ENCODE results near the gene SYVN1.

SYVN1 gene

DNA sequence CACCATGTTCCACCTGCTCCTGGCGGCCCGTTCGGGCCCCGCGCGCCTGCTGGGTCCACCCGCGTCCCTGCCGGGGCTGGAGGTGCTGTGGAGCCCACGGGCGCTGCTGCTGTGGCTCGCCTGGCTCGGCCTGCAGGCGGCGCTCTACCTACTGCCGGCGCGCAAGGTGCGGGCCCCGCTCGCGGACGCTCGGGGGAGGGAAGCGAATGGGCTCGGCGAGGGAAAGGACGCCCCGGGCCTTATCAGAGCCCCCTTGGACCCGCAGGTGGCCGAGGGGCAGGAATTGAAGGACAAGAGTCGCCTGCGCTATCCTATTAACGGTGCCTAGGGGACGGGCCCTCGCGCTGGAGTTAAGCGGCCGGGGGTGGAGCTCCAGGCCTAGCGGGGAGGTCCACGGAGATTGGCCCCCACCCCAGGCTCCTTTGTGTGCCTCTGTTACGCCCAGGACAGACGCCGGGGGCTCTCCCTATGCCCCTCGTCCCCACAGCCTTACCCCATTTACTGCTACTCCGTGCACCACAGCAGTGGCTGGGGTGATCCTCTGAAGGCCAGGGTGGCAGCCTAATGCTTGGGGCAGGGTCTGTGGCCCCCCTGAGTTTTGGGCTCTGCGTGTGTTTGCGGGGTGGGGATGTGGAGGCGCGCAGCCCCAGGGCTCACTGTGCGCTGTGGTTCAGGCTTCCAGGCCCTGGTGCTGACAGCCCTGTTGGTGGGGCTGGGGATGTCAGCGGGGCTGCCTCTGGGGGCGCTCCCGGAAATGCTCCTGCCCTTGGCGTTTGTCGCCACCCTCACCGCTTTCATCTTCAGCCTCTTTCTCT, 21.6 kb downstream of the SYVN1 start:
- DNase-seq (ENCODE audit: low spot score) = peak; percentile 75

GRCh38 chr11:65111744-65112545, 22.4 kb downstream of the SYVN1 start, which contains the start of gene TM7SF2:
Gene TM7SF2 (plus strand): TSS chr11:65111872. CDS start chr11:65112016, 144 bp downstream.
- peak; percentile 96 for DNase-seq (ENCODE audit: low spot score)

DNA sequence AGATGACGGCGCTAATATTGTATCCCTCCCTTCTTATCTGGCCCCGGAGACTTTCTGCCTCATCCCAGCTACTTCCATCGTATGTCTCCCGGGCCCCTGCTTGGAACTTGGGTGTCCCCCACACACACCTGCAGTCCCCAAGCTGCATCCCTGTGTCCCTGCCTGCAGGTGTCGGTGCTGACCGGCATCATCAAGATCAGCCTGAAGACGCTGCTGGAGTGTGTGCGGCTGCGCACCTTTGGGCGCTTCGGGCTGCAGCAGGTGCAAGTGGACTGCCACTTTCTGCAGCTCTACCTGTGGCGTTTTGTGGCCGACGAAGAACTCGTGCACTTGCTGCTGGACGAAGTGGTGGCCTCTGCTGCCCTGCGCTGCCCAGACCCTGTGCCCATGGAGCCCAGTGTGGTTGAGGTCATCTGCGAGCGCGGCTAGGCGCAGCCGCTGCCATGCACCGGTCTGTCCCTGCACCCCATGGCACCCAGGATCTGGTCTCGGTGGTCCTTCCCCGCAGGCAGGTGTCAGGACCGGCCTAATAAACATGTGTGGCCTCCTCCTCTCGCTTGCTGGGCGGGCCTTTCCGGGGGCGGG, 23.1 kb downstream of the SYVN1 start:
- DNase-seq (ENCODE audit: low spot score) = no peak

GRCh38 chr11:65110354-65110861, 23.9 kb downstream of the SYVN1 start:
- DNase-seq (ENCODE audit: low spot score) = peak; percentile 95

GRCh38 chr11:65109231-65110198, 24.8 kb downstream of the SYVN1 start:
- DNase-seq (ENCODE audit: low spot score) = no peak

DNA sequence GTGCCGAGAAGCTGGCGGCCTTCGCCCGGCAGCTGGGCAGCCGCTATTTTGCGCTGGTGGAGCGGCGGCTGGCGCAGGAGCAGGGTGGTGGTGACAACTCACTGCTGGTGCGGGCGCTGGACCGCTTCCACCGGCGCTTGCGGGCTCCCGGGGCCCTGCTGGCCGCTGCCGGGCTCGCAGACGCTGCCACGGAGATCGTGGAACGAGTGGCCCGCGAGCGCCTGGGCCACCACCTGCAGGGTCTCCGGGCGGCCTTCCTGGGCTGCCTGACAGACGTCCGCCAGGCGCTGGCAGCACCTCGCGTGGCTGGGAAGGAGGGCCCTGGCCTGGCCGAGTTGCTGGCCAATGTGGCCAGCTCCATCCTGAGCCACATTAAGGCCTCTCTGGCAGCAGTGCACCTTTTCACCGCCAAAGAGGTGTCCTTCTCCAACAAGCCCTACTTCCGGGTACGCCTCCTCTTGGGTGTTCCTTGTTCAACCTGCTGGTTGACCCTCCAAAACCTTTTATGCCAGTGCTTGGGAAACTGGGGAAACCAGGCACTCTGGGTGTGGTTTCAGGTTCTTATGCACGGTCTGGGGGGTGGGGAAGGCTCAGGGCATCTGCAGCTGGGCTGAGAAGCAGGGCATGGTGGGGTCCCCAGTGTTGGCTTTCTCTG, 25.7 kb downstream of the SYVN1 start:
- DNase-seq (ENCODE audit: low spot score) = no peak

DNA sequence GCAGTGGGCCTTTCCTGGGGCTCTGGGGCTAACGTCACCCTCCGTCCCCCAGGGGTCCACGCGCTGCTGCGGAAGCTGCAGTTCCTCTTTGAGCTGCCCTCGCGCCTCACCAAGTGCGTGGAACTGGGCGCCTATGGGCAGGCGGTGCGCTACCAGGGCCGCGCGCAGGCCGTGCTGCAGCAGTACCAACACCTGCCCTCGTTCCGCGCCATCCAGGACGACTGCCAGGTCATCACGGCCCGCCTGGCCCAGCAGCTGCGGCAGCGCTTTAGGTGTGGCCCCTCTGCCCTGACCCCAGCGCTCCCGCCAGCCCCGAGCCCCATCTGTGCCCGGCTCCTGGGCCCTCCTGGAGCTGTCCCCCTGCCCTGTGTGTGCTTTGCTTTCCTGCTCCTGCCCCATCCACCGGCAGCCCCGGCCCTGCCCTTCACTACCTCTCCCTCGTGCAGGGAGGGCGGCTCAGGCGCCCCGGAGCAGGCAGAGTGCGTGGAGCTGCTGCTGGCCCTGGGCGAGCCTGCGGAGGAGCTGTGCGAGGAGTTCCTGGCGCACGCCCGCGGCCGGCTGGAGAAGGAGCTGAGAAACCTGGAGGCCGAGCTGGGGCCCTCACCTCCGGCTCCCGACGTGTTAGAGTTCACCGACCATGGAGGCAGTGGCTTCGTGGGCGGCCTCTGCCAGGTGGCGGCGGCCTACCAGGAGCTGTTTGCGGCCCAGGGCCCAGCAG, 26.4 kb downstream of the SYVN1 start:
- DNase-seq (ENCODE audit: low spot score) = no peak

DNA sequence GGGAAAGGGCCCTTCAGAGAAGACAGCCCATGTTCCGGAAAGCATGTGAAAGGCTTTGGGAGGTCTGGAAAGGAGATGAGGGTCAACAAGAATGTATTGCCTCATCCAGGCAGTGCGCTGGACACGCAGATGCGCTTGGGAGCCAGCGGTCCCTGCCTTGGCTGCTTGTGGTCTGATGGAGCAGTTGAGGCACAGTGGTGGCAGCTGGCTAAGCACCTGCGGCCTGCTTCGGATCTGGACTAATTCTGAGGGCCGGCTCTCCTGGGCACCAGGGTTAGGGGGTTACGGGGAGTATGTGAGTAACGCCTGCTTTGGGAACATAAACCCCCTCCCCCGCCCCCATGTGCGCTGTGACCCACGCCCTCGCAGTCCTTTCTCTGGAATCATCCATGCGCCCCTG, 27.2 kb downstream of the SYVN1 start:
- DNase-seq (ENCODE audit: low spot score) = no peak

GRCh38 chr11:65104628-65105027, 29.7 kb downstream of the SYVN1 start:
- DNase-seq (ENCODE audit: low spot score) = no peak

DNA sequence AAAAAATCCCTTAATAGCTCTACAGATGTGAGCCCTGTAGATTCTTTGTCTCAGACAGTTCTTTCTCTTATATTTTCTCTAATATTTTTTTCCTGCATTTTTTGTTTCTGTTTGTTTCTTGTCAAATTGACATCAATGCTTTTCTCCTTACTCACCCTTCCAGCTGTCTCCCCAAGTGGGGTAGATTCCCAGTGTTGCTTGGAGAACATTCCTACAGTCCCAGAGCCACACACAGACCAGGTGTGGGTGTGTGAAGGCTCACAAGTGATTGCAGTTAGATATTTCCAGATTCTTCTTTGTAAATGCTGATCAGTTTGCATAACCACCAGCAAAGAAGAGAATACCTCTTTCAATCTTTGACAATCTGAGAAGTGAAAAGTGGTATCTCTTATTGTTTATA, 30.8 kb downstream of the SYVN1 start:
- no peak for DNase-seq (ENCODE audit: low spot score)

DNA sequence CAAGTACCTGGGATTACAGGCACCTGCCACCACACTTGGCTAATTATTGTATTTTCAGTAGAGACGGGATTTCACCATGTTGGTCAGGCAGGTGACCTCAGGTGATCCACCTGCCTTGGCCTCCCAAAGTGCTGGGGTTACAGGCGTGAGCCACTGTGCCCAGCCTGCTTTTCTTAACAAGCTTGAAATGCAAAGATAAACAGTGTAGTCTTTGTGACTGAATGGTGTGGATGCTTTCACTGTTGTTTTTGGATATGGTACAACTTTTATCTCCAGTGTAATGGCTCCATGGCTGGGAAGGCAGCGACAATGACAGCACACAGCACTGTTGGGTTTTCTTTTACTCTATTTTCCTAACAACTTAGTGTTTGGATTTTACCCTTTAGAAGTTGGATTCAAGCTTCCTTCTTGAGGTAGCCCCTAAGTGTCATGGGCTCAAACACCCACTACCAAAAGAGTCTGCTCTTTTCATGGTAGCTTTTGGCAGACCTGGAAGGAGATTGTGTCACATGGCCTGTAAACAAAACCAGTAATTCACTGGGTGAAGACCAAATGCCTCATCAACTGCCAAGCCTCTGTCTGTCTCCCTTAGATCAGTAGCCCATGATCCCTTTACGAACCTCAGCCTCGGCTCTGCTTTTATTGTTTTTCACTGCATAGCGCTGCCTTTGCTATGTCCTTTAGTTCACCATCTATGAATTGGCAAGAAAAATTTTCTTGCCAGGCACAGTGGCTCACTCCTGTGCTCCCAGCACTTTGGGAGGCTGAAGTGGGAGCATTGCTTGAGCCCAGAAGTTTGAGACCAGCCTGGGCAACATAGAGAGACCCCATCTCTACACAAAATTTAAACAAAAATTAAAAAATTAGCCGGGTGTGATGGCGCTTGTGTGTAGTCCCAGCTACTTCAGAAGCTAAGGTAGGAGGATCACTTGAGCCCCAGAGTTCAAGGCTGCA, 31.9 kb downstream of the SYVN1 start:
- DNase-seq (ENCODE audit: low spot score) = no peak

DNA sequence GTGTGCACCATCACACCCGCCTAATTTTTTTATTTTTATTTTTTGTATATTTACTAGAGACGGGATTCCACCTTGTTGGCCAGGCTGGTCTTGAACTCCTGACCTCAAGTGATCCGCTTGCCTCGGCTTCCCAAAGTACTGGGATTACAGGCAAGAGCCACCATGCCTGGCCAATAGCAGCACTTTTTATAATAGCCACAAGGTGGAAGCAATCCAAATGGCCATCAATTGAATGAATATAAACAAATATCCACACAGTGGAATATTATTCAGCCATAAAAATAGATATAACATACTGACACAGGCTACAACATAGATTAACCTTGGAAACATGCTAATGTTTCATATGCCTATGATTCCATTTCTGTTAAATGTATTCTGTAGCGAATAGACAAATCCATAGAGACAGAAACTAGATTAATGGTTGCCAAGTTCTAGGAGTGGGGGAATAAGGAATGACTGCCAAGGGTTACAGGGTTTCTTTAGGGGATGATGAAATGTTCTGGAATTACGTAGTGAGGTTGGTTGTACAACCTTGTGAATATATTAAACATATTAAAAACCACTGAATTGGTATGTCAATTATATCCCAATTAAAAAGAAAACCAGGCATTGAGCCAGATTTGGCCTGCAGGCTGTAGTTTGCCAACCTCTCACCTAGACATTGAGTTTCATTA, 33.5 kb downstream of the SYVN1 start:
- no peak for DNase-seq (ENCODE audit: low spot score)

- DNase-seq (ENCODE audit: low spot score) = no peak
Measured at GRCh38 chr11:65096926-65097325, 37.4 kb downstream of the SYVN1 start.

DNA sequence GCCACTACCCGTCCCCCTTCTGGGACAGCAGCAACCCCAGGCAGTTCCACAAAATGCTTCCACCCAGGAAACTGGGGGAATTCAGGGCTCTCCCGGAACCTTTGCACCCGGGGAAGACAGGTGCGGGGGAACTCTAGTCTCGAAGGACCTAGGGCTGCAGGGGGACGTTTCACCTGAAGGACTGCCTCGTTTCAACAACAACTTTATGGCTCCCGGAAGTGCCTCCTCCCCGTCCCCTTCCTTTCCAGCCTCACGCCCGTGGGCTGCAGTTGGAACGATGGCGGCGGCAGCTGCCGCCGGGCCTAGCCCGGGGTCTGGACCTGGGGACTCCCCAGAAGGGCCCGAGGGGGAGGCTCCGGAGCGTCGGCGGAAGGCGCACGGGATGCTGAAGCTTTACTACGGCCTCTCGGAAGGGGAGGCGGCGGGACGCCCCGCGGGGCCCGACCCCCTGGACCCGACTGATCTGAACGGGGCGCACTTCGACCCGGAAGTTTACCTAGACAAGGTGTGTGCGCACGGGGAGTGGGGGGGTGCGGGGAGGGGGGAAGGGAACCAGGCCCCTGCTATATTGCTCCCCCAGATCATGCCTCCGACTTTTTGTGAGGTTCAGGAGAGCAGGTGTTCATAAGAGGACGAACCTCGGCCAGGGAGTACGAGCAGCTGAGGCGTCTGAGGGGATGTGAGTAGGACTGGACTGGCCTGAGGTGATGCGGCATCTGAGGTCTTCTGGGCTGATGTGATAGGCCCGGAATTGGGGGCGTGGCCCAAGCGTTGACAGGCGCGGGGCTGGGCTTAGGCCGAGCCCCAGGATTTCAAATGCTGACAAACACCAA, 38.1 kb downstream of the SYVN1 start, which contains the start of gene VPS51:
TSS of gene VPS51 (plus strand) at position 241 of the 833 bp plus-strand sequence. CDS start at position 278, 37 bp downstream.
- DNase-seq (ENCODE audit: low spot score) = peak; percentile 86

DNA sequence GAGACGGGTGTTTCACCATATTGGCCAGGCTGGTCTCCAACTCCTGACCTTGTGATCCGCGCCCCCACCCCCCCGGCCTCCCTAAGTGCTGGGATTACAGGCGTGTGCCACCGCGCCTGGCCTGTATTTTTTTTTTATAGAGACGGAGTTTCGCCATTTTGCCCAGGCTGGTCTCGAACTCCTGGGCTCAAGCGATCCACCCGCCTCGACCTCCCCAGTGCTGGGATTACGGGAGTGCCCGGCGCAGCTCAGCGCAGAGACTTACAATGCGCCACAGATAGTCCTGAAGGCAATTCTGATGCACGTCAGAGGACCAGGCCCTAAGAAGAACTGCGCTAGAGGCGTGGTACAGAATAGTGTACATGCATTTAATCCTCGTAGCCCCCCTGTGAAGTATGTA, 38.9 kb downstream of the SYVN1 start:
- no peak for DNase-seq (ENCODE audit: low spot score)

DNA sequence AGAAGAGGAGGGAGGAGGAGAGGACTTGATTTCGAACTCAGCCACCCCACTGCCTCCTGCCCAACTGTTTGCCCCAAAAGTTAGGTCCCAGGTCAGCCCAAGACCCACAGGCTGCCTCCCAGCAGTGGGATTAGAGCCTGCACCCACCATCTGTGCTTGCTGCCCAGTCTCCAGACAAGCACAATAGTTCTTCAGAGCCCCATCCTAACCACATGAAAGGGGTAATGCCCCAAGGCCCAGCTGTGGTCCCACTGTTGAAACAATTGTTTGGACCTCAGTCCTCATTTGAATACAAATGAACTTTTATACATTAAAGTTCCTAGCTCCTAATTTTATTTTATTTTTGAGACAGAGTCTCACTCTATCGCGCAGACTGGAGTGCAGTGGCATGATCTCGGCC, 43.7 kb downstream of the SYVN1 start:
- no peak for DNase-seq (ENCODE audit: low spot score)

- DNase-seq (ENCODE audit: low spot score) = no peak
Measured at GRCh38 chr11:65089621-65090020, 44.7 kb downstream of the SYVN1 start.
